NK-92 treated with Interleukin-12 subunit alpha and Interleukin-12 subunit beta, amount 100 ng/mL, for 24 hours (cell line): Measurements from ENCODE around the gene PRKCH.

ENCODE experiments used
- DNase-seq: peaks from one replicate; lab custom pipeline; 2025; lab: John Stamatoyannopoulos, UW

The PRKCH gene

GRCh38 chr14:61589691-61590581 is 268.6 kb downstream of the PRKCH start:
- DNase-seq = peak; percentile 39

GRCh38 chr14:61591862-61592261 is 270.5 kb downstream of the PRKCH start:
- DNase-seq = no peak

GRCh38 chr14:61593330-61593729 is 272.0 kb downstream of the PRKCH start:
- no peak for DNase-seq

- DNase-seq = no peak
Observed at GRCh38 chr14:61596990-61597389, 275.6 kb downstream of the PRKCH start.

- peak; percentile 41 for DNase-seq
Observed at GRCh38 chr14:61598980-61599379, 277.6 kb downstream of the PRKCH start.

- no peak for DNase-seq
Observed at GRCh38 chr14:61599942-61600341, 278.6 kb downstream of the PRKCH start.
